IPS-NIHi11 (cell line): ENCODE results near the gene DCUN1D3.
"Not testable (repeated sequence)": the region's sequence is repeated elsewhere in the genome, so short reads cannot be mapped to it uniquely, and the experiment has no call there.

Experiments used
- DNase-seq: peaks from one replicate; pipeline ENCODE4 v3.0.0; 2012; ENCODE audit warnings: mixed read lengths, low spot score

DCUN1D3 gene

GRCh38 chr16:20900299-20901067 lies at the start of gene DCUN1D3, which contains the start of gene LYRM1:
Gene DCUN1D3 (minus strand): TSS chr16:20900358. CDS start chr16:20862538, 37,820 bp downstream.
Gene LYRM1 (plus strand): TSS chr16:20900771. CDS start chr16:20915556, 14,785 bp downstream.
- peak; percentile 98 for DNase-seq

- no peak for DNase-seq
Measured at GRCh38 chr16:20949660-20950059, 49.5 kb upstream of the DCUN1D3 start.

- DNase-seq = no peak
Measured at GRCh38 chr16:20948444-20948843, 48.3 kb upstream of the DCUN1D3 start.

GRCh38 chr16:20946015-20946629 lies 46.0 kb upstream of the DCUN1D3 start:
- no peak for DNase-seq

- DNase-seq = not testable (repeated sequence)
Measured at GRCh38 chr16:20945575-20945875, 45.4 kb upstream of the DCUN1D3 start.

GRCh38 chr16:20944861-20945574 lies 44.9 kb upstream of the DCUN1D3 start:
- no peak for DNase-seq

GRCh38 chr16:20942256-20942655 lies 42.1 kb upstream of the DCUN1D3 start:
- DNase-seq = no peak

GRCh38 chr16:20941636-20941926 lies 41.4 kb upstream of the DCUN1D3 start:
- DNase-seq = no peak

GRCh38 chr16:20940871-20941635 lies 40.9 kb upstream of the DCUN1D3 start:
- no peak for DNase-seq

GRCh38 chr16:20939611-20940010 lies 39.5 kb upstream of the DCUN1D3 start:
- DNase-seq = no peak

GRCh38 chr16:20938426-20938825 lies 38.3 kb upstream of the DCUN1D3 start:
- DNase-seq = no peak

GRCh38 chr16:20937736-20938135 lies 37.6 kb upstream of the DCUN1D3 start:
- DNase-seq = no peak

- DNase-seq = no peak
Measured at GRCh38 chr16:20933589-20933988, 33.4 kb upstream of the DCUN1D3 start.

- DNase-seq = no peak
Measured at GRCh38 chr16:20931066-20931600, 31.0 kb upstream of the DCUN1D3 start.

GRCh38 chr16:20930365-20930690 lies 30.2 kb upstream of the DCUN1D3 start:
- DNase-seq = no peak

GRCh38 chr16:20929676-20930364 lies 29.7 kb upstream of the DCUN1D3 start:
- DNase-seq = not testable (repeated sequence)

GRCh38 chr16:20928774-20929411 lies 28.7 kb upstream of the DCUN1D3 start:
- DNase-seq = no peak

- no peak for DNase-seq
Measured at GRCh38 chr16:20925751-20926150, 25.6 kb upstream of the DCUN1D3 start.

GRCh38 chr16:20923876-20924275 lies 23.7 kb upstream of the DCUN1D3 start:
- no peak for DNase-seq

GRCh38 chr16:20920799-20921198 lies 20.6 kb upstream of the DCUN1D3 start:
- no peak for DNase-seq

- DNase-seq = no peak
Measured at GRCh38 chr16:20920091-20920490, 19.9 kb upstream of the DCUN1D3 start.
